Measurements from ENCODE around the gene VSTM2L. TPM values are rescaled to one million over a fixed set of nuclear protein-coding genes. Genes with fewer than 3 reads are reported as not detected.
"Not testable (repeated sequence)": the region's sequence is repeated elsewhere in the genome, so short reads cannot be mapped to it uniquely, and the experiment has no call there.

VSTM2L gene
- total RNA-seq, 1 donor from 2014 or later = 2.2 TPM

GRCh38 chr20:37958856-37959520 is 56.1 kb downstream of the VSTM2L start:
- no peak for DNase-seq (ENCODE audit: extremely low read depth, low read depth, low spot score)

GRCh38 chr20:37961066-37961465 is 58.1 kb downstream of the VSTM2L start:
- no peak for DNase-seq (ENCODE audit: extremely low read depth, low read depth, low spot score)

- DNase-seq (ENCODE audit: extremely low read depth, low read depth, low spot score) = not testable (repeated sequence)
These were observed 60.6 kb downstream of the VSTM2L start for GRCh38 chr20:37963483-37963882.

GRCh38 chr20:37968841-37969401 is 66.0 kb downstream of the VSTM2L start:
- DNase-seq (ENCODE audit: extremely low read depth, low read depth, low spot score) = no peak

- DNase-seq (ENCODE audit: extremely low read depth, low read depth, low spot score) = no peak
These were observed 67.3 kb downstream of the VSTM2L start for GRCh38 chr20:37969949-37970855.

GRCh38 chr20:37970856-37971245 is 67.9 kb downstream of the VSTM2L start:
- no peak for DNase-seq (ENCODE audit: extremely low read depth, low read depth, low spot score)

- no peak for DNase-seq (ENCODE audit: extremely low read depth, low read depth, low spot score)
These were observed 68.7 kb downstream of the VSTM2L start for GRCh38 chr20:37971561-37972127.

- DNase-seq (ENCODE audit: extremely low read depth, low read depth, low spot score) = no peak
These were observed 69.5 kb downstream of the VSTM2L start for GRCh38 chr20:37972256-37973058.

GRCh38 chr20:37973059-37973910 is 70.4 kb downstream of the VSTM2L start:
- no peak for DNase-seq (ENCODE audit: extremely low read depth, low read depth, low spot score)

GRCh38 chr20:37976887-37977286 is 74.0 kb downstream of the VSTM2L start:
- no peak for DNase-seq (ENCODE audit: extremely low read depth, low read depth, low spot score)

- no peak for DNase-seq (ENCODE audit: extremely low read depth, low read depth, low spot score)
These were observed 74.4 kb downstream of the VSTM2L start for GRCh38 chr20:37977338-37977737.

GRCh38 chr20:37977786-37978185 is 74.9 kb downstream of the VSTM2L start:
- no peak for DNase-seq (ENCODE audit: extremely low read depth, low read depth, low spot score)

GRCh38 chr20:37979021-37979985 is 76.4 kb downstream of the VSTM2L start:
- no peak for DNase-seq (ENCODE audit: extremely low read depth, low read depth, low spot score)

GRCh38 chr20:37980383-37980782 is 77.5 kb downstream of the VSTM2L start:
- DNase-seq (ENCODE audit: extremely low read depth, low read depth, low spot score) = no peak

- no peak for DNase-seq (ENCODE audit: extremely low read depth, low read depth, low spot score)
These were observed 77.9 kb downstream of the VSTM2L start for GRCh38 chr20:37980876-37981275.

GRCh38 chr20:37981568-37981967 is 78.6 kb downstream of the VSTM2L start:
- no peak for DNase-seq (ENCODE audit: extremely low read depth, low read depth, low spot score)

GRCh38 chr20:37983286-37983685 is 80.4 kb downstream of the VSTM2L start:
- DNase-seq (ENCODE audit: extremely low read depth, low read depth, low spot score) = no peak

- DNase-seq (ENCODE audit: extremely low read depth, low read depth, low spot score) = no peak
These were observed 81.3 kb downstream of the VSTM2L start for GRCh38 chr20:37984018-37984785.
